HG02840 (cell line): ENCODE results near the gene TMEM221.

Experiments
- ATAC-seq: cut with Tn5 transposase; IDR thresholded peaks from one replicate; pipeline ENCODE4 v1.9.1; 2021; ENCODE audit warnings: mild to moderate bottlenecking, moderate library complexity, moderate number of reproducible peaks; ENCODE audit not compliant: unreplicated experiment, low FRiP score

Gene TMEM221

DNA sequence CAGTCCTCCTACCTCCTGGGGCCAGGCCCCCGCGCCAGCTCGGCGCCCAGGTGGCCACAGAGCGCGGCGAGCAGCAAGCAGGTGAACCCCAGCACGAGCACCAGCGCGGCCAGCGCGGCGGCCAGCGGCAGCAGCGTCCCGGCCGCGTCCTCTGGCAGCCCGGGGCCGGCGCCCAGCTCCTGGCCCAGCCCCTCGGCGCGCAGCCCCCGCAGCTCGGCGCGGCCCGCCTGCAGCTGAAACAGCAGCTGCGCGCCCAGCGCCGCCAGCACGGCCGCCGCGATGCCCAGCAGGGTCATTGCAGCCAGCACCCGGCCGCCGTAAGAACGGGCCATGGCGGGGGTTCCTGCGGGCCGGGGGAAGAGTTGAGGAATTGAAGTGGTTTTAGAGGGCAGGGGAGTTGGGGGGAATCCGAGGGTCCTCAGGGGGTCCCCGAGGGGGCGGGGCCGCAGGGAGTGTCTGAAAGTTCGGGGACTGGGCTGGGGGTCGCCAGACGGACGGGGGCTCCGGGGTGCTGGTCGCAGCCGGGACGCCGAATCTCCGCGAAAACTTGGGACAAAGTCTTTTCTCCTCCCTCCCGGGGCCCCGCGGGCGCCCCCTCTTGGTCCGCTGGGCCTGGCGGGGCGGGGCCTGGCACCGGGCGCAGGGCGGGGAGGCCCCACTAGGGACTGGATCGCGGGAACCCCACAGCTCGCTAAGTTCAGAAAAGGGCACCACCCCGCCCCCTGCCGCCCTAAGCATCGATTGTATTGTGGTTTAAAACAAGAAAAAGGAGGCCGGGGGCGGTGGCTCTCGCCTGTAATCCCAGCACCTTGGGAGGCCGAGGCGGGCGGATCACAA lies at the start of gene TMEM221:
Gene TMEM221, minus strand, starts transcription at position 538 of the 837 bp plus-strand sequence. Its CDS starts 206 bp downstream, at position 332.
- no peak for ATAC-seq

DNA sequence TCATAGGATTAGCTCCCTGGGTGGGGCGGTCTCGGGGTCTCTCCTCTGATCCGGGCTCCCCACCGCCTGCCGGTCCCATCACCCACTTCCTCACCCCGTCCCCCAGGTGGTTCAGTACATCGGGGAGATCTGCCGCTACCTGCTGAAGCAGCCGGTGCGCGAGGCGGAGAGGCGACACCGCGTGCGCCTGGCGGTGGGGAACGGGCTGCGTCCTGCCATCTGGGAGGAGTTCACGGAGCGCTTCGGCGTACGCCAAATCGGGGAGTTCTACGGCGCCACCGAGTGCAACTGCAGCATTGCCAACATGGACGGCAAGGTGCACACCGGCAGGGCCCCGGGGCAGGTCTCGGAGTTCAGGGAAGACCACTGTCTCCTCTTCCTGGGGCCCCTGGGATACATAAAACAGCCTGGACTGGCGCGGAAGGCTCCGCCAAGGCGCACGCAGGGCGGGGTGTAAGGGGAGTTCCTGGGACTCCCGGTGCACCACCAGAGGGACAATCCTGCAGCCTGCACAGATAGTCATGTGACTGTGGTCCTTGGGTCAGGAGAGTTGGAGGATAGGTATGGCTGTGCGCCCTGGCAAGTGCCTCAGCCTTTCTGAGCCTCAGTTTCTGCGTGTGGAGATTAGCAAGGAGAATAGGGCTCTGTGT lies 48.8 kb upstream of the TMEM221 start:
- ATAC-seq = no peak

DNA sequence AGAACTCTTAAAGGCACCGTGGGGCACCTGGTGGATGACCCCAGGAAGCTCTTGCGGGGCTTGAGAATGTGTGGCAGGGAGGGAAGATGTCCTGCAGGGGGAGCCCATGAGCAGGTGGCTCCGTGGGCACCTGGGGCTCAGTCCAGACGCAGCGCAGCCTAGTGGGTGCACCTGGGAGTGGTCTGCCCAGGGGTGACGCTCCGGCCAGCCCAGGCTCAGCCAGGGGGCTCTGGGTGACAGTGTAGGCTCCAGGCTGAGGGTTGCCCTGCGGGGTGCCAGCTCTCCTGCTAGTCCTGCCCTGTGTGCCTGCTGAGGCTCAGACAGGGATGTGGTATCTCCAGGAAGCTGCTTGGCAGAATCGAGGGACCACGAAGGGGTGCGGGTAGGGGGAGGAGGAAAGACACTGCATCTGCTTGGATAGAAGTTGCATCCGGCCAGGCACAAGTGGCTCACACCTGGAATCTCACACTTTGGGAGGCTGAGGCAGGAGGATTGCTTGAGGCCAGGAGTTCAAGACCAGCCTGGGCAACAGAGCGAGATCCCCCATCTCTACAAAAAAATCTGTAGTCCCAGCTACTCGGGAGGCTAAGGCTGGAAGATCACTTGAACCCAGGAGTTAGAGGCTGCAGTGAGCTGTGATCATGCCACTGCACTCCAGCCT lies 48.0 kb upstream of the TMEM221 start:
- ATAC-seq = no peak

DNA sequence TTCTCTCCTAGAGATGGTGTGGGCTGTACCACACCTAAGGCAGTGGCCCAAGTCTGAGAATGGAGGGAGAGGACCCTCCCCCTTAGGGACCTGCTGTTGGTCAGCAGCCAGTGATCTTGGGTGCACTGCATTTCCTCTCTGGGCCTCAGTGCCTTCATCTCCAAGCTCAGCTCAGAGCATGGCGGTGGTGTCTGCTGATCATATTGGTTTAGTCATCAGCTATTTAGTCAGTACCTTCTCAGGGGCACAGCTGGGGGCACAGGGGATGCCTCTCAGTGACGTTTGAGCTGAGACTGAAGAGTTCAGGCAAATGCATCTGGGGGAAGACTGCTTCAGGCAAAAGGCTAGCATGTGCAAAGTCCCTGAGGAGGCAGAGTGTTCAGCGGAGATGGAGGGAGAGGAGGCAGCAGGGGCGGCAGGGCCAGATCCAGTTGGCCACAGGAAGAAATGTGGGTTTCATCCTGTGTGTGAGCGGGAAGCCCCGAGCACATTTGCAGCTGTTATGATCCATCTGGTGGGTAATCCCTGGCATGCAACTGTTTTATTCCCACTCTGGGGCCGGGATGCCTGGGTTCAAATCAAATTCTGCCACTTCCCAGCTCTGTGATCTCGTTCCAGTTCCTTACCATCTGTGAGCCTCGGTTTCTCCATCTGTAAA lies 47.3 kb upstream of the TMEM221 start:
- no peak for ATAC-seq

DNA sequence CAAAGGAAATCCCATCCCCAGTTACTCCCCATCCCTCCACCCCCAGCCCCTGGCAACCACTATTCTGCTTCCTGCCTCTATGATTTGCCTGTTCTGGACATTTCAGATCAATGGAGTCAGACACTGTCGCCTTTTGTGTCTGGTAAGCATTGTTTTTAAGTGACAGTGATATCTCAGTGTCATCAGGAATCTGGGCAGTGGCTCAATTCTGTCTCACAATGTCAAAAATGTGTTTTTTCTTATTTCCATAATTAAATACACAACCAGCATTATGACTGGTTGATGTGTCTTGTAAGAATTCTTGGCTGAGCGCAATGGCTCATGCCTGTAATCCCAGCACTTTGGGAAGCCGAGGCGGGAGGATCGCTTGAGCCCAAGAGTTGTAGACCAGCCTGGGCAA lies 42.8 kb upstream of the TMEM221 start:
- no peak for ATAC-seq

DNA sequence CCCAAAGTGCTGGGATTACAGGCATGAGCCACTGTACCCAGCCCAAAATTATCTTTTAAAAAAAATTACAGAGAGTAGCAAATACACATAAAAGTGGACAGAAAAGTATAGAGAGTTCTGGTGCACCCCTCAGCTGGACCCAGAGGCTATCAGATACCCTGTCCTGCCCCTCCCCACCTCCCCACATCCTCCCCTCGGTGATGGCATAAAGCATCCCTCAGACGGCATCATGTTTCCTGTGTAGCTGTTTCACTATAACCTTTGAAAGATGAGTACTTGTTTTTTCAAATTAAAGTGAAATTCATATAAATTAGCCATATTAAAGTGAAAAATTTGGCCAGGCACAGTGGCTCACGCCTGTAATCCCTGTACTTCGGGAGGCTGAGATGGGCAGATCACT lies 41.9 kb upstream of the TMEM221 start:
- no peak for ATAC-seq

DNA sequence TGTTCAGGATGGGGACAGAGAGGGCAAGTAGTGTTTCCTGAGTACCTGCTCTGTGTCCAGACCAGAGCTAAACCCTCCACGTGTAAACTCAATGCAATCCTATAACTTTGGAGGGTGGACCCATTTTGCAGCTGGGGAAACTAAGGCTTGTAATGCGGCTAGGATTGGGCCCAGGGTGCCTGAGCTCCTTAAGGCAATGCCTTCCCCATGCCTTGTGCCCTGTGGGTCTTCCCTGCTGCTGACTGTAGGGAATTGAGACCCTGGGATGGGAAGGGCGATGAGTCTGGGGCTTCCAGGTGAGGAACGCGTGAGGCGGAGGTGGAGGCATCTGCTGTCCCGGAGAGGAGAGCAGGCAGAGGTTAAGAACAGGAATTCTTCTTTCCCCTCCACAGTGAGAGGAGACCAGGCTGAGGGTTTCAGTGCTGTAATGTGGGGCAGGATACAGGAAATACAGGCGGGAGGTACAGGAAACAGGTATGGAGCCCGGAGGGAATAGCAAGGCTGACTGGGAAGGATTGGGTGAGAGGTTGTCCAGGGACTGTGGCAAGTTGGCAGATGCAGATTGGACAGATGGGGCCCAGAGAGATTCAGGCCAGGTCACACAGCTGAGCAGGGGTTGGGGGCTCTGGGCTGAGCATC lies 41.0 kb upstream of the TMEM221 start:
- no peak for ATAC-seq

DNA sequence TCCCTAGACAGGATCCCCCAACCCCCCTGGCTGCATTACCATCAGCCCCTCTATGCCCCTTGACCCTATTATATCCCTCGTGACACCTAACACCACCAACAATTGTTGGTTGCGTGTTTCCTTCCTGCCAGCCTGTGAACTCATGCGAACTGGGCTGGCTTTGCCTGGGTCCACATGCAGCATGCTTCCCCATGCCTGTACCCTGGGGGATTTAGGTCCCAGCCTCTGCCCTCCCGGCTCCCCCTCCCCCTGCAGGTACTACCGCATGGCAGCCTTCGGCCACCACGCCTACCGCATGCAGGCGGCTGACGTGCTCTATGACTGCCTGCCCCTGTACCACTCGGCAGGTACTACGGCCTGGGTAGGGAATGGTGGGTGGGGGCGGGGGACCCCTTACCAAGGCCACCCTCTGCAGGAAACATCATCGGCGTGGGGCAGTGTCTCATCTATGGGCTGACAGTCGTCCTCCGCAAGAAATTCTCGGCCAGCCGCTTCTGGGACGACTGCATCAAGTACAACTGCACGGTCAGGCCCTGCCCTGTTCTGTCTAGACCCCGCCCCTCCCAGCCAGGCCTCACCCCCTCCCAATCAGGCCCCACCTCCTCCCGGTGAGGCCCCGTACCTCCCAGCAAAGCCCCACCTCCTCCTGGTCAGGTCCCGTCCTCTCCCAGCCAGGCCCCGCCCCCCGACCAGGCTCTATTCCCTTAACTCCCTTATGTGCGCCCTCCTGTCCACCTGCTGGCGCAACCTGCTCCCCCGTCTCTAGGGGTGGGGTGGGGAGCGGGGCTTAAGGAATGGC lies 40.3 kb upstream of the TMEM221 start:
- no peak for ATAC-seq

DNA sequence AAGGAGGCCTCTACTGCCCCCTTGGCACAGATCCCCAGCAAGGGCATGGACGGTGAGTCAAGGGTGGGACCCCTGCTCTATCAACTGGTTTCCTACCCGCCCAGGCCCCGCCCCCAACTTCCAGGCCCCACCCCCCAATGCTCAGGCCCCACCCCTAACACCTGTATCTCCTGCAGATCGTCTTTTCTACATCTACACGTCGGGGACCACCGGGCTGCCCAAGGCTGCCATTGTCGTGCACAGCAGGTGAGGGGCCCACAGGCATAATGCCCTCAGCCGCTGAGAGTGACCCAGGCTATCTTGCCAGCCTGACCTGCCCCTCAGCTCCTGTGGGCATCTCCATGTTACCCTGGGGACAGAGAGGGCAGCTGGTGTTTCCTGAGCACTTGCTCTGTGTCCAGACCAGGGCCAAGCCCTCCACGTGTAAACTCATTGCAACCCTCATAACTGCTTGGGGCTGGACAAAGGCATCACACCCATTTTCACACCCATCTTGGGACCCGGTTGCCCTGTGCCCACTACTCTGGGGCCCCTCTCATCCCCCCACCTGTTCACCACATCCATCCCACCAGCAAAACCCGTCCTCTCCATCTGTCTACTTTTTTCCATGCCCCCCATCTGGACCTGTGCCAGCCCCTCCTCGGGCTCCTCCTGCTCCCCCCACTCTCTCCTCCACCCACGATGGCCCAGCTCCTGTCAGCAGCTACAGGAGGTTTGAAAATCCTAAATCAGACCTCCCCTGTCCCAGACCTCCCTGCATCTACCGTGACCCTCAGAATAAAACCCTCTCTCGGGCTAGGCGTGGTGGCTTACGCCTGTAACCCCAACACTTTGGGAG lies 39.0 kb upstream of the TMEM221 start:
- no peak for ATAC-seq

DNA sequence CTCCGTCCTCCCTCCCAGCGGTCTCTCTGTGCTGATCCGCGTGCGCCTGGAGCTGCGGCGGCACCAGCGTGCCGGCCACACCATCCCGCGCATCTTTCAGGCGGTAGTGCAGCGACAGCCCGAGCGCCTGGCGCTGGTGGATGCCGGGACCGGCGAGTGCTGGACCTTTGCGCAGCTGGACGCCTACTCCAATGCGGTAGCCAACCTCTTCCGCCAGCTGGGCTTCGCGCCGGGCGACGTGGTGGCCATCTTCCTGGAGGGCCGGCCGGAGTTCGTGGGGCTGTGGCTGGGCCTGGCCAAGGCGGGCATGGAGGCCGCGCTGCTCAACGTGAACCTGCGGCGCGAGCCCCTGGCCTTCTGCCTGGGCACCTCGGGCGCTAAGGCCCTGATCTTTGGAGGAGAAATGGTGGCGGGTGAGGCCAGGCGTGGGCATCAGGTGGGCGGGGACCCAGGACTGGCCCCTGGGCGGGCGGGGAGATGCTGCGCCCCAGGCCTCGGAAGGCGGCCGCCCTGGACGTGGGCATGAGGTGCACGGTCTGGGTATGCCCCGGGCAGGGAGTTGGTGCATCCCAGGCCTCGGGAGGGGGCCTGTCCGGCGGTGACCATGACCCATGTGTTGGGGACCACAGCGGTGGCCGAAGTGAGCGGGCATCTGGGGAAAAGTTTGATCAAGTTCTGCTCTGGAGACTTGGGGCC lies 38.2 kb upstream of the TMEM221 start:
- no peak for ATAC-seq

DNA sequence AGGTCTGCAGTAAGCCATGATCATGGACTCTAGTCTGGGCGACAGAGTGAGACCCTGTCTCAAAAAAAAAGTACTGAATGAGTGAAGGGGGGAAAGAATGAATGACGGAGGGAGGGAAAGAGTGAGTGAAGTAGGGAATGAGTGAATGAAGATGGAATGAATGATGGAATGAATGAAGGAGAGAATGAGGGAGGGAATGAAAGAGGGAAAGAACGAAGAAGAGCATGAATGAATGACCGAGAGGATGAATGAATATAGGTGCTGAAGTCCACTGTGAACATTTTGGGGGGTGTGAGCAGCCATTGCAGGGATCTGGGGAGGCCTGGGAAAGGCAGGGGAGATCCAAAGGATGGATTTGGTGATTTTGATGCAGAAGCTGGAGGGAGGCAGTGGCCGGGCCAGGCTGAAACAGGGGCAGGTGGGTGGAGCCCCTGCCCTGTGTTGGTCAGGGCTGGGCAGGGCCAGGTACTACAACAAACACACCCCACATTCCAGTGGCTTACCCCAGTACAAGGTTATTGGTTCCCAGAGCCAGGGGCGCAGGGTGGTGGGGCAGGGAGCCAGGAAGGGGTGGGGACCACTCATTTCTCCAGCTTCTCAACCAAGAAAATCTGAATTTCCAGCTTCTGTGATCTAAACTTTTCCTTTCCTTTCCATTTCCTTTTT lies 36.2 kb upstream of the TMEM221 start:
- ATAC-seq = no peak

DNA sequence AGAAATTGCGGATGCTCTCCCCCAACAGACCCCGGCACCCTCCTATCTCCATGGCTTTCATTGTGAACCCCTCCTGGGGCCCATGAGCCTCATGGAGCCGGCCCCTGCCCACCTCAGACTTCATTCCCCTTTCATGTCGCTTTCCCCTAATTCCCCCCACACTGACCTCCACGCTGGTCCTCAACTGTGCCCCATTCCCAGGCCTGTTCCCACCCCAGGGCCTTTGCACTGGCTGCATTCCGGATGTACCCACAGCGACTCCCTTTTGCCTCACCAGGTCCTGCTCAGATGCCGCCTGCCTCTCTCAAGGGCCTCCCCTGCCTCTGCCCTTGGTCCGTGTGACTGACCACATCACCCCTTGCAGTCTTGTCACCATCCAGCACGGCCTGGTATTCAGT lies 35.1 kb upstream of the TMEM221 start:
- no peak for ATAC-seq

DNA sequence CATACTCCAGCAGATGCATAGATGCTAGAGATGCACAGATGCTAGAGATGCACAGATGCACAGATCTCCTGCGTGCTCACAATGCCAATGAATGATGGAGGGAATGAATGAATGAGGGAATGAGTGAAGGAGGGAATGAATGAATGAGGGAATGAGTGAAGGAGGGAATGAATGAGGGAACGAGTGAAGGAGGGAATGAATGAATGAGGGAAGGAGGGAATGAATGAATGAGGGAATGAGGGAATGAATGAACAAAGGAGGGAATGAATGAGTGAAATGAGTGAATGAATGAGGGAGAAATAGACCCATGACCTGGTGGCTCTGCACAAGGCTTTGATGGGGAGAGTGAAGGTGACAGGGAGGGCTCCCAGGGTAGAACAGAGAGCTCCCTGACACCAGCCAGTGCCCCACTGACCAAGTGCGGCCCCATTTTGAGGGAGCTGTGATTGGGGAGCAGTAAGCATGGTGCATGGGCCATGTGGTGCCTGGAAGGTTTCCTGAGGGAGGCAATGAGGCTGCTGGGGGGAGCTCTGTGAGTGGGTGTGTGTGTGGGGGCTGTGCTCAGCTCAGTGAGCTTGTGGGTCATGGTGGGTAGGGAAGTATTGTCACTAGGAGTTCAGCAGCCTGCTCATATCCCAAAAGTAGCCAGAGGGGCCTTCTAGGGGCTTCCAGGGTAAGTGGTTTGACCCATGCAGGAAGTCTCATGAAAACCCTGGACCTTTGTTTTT lies 34.6 kb upstream of the TMEM221 start:
- ATAC-seq = no peak

DNA sequence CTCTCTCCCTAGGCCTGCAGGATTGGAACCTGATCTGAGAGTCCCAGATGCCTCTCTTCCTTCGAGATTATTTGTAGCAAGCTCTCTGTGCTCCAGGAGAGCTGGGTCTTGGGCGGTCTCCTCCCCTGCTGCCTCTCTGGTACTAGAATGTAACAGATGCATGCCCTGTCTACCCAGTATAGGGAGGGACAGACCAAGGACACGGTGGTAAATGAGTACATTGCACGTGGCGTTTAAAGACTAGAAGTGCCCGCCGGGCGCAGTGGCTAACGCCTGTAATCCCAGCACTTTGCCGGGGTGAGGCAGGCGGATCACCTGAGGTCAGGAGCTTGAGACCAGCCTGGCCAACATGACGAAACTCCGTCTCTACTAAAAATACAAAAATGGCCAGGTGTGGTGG lies 33.5 kb upstream of the TMEM221 start:
- ATAC-seq = no peak

DNA sequence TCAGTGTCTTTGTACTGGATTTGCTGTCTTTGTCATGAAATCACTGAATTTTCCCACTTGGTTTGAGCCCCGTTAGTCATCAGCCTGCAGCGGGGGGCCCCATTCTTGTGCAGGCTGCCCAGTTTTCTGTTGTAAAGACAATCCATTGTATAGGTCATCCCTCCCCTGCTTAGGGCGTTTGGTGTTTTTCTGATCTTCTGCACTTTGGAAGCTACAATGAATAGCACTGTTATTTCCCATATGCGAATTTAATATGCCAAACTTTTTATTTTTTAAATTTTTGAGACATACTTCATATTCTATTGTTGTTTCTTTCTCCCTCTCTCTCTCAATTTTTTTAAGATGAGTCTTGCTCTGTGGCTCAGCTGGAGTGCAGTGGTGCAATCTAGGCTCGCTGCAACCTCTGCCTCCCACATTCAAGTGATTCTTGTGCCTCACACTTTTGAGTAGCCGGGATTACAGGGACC lies 30.9 kb upstream of the TMEM221 start:
- ATAC-seq = no peak

DNA sequence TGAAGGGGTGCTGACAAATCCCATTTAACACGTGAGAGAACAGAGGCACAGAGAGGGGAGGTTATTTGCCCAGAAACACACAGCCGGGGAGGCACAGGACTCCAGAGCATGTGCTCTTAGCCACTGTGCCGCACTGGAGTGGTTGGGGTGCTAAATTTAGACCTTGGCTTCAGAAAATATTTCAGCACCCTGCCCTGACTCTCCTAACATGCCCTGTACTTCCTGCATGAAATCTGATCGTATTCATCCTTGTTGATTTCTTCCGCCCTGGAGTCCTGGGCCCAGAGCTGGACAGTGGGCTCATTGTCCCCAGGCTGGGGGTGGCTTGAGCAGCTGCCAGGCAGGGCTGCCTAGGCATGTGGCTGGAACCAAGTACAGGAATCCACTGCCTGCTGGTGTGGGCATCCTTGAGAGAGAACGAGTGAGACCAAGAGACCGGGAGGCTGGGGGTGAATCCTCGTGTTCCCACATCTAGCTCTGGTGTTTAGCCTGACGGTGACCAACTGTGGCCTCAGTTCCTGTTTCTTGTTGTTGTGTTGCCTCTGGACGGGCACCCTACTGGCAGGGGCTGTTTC lies 27.2 kb upstream of the TMEM221 start:
- ATAC-seq = no peak
